SW480 (cell line): Measurements from ENCODE around the gene SYT13.
A peak's percentile ranks its signal among the peaks of the same experiment; 100 is the strongest.

Source experiments
- DNase-seq: peaks from one replicate; pipeline ENCODE4 v3.0.0-alpha.2; 2016; ENCODE audit warnings: low spot score

Gene SYT13

GRCh38 chr11:45248501-45249011, 37.6 kb downstream of the SYT13 start:
- no peak for DNase-seq

- DNase-seq = peak; percentile 9
These were observed 38.7 kb downstream of the SYT13 start for GRCh38 chr11:45247433-45247832.

- DNase-seq = no peak
These were observed 39.9 kb downstream of the SYT13 start for GRCh38 chr11:45246241-45246640.

GRCh38 chr11:45245218-45246045, 40.7 kb downstream of the SYT13 start:
- DNase-seq = no peak

- DNase-seq = no peak
These were observed 42.2 kb downstream of the SYT13 start for GRCh38 chr11:45243967-45244366.

- no peak for DNase-seq
These were observed 46.4 kb downstream of the SYT13 start for GRCh38 chr11:45239733-45240132.

- no peak for DNase-seq
These were observed 47.4 kb downstream of the SYT13 start for GRCh38 chr11:45238724-45239123.

- DNase-seq = no peak
These were observed 48.3 kb downstream of the SYT13 start for GRCh38 chr11:45237711-45238315.

GRCh38 chr11:45234306-45235006, 51.7 kb downstream of the SYT13 start:
- no peak for DNase-seq

GRCh38 chr11:45233804-45234170, 52.4 kb downstream of the SYT13 start:
- no peak for DNase-seq

- peak; percentile 56 for DNase-seq
These were observed 52.9 kb downstream of the SYT13 start for GRCh38 chr11:45233121-45233803.

GRCh38 chr11:45232341-45233080, 53.6 kb downstream of the SYT13 start:
- DNase-seq = no peak

GRCh38 chr11:45229401-45230020, 56.6 kb downstream of the SYT13 start:
- no peak for DNase-seq

- no peak for DNase-seq
These were observed 58.3 kb downstream of the SYT13 start for GRCh38 chr11:45227836-45228235.

- no peak for DNase-seq
These were observed 59.2 kb downstream of the SYT13 start for GRCh38 chr11:45226901-45227300.

GRCh38 chr11:45225961-45226871, 59.9 kb downstream of the SYT13 start:
- no peak for DNase-seq

- DNase-seq = peak; percentile 23
These were observed 60.9 kb downstream of the SYT13 start for GRCh38 chr11:45225277-45225676.

- no peak for DNase-seq
These were observed 61.4 kb downstream of the SYT13 start for GRCh38 chr11:45224766-45225165.

- no peak for DNase-seq
These were observed 62.6 kb downstream of the SYT13 start for GRCh38 chr11:45223496-45223895.

GRCh38 chr11:45219411-45219810, 66.7 kb downstream of the SYT13 start:
- no peak for DNase-seq
